Activated T-helper 1 cell treated with anti-CD3 and anti-CD28 coated beads, Interleukin-12 subunit alpha, Interleukin-12 subunit beta, Interleukin-2, Interleukin-4 antibody, amounts not matched to agents 30 ng/mL and 10 ng/mL and 1 ng/mL, durations not matched to agents 14 hours and 24 hours and 36 hours (primary cell): Measurements from ENCODE around the gene DGCR6. TPM values are rescaled to one million over a fixed set of nuclear protein-coding genes. Genes with fewer than 3 reads are reported as not detected.
"Not testable (repeated sequence)": the region's sequence is repeated elsewhere in the genome, so short reads cannot be mapped to it uniquely, and the experiment has no call there.

Source experiments
- DNase-seq: peaks from one replicate; pipeline ENCODE4 v3.0.0; 2021; ENCODE audit warnings: low spot score
- H3K27ac Mint-ChIP-seq: one replicate; pipeline ENCODE4 v1.8.0; 2021; ENCODE audit warnings: mild to moderate bottlenecking, mixed read lengths
- H3K27me3 Mint-ChIP-seq: one replicate; pipeline ENCODE4 v1.8.0; 2022; ENCODE audit warnings: mild to moderate bottlenecking, moderate library complexity, mixed read lengths; ENCODE audit not compliant: insufficient read depth
- H3K36me3 Mint-ChIP-seq: one replicate; pipeline ENCODE4 v1.8.0; 2021; ENCODE audit warnings: low read depth, mixed read lengths
- H3K4me1 Mint-ChIP-seq: one replicate; pipeline ENCODE4 v1.8.0; 2021; ENCODE audit warnings: low read depth, mixed read lengths
- H3K4me3 Mint-ChIP-seq: one replicate; pipeline ENCODE4 v1.8.0; 2021; ENCODE audit warnings: mild to moderate bottlenecking, moderate library complexity, mixed read lengths
- H3K9me3 Mint-ChIP-seq: one replicate; pipeline ENCODE4 v1.8.0; 2021; ENCODE audit warnings: mixed read lengths
- intact Hi-C: fragments of 100-400 bp; cut with micrococcal nuclease; formaldehyde crosslinking; loops from one replicate; pipeline ENCODE4 v1.15.1; 2024
- total RNA-seq: library from RNA; stranded (reverse); gene quantifications from 2 replicates; pipeline ENCODE4 v1.2.3, GENCODE V29; 2022

The DGCR6 gene
- total RNA-seq, 1 donor from 2014 or later = 1.1 TPM

GRCh38 chr22:18959266-18959665 is 53.1 kb downstream of the DGCR6 start:
- H3K36me3 Mint-ChIP-seq, H3K9me3 Mint-ChIP-seq, H3K4me3 Mint-ChIP-seq, H3K4me1 Mint-ChIP-seq, H3K27me3 Mint-ChIP-seq, H3K27ac Mint-ChIP-seq, intact Hi-C loops, DNase-seq: not testable (repeated sequence)

DNA sequence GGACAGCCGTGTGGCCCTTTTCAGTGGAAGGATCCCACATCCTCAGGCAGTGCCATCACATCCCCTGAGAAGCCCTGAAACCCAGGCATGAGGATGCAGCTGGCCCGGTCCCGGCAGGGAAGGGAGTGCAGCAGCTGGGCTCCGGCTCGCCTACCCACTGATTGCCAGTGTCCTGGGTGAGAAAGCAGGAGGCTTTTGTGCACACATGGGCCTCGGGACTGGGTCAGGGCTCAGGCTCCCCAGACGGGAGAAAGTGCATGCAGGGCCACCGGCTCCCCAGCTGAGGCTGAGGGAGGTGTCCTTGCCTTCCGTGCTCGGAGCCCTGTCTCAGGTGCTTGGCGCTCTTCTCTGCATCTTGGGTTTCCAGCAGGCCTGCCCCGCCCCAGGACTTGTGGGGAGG is 53.6 kb downstream of the DGCR6 start:
- H3K4me1 Mint-ChIP-seq, DNase-seq, H3K9me3 Mint-ChIP-seq, H3K4me3 Mint-ChIP-seq, H3K27me3 Mint-ChIP-seq, intact Hi-C loops, H3K27ac Mint-ChIP-seq, H3K36me3 Mint-ChIP-seq: not testable (repeated sequence)

DNA sequence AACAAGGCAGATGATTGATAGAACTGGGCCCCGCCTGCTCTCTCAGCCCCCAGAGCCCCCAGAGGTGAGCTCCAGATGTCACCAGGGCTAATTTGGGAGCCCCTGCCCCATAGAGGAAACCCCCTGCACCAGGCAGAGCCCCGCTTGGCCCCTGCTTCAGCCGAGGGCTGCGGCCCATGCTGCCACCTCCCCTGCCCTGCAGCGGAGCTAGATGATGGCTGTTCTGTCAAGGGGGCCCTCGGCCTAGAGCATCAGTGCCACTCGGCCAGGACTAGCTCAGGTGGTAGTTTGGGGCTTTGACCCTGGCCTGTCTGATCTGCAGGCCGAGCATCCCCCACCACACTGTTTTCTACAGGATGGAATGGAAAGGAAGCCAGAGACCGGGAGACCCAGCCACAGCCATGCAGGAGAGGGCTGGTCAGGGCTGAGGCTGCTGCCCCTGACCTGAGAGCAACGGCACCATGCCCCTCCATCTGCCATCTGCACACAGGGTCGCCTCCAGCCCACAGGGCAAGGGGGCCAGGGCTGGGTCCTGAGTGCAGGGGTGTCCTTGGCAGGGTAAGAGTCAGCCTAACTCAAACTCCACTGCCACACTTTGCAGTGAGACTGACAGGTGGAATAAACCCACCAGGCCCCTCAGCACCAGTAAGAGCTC is 54.2 kb downstream of the DGCR6 start:
- H3K27me3 Mint-ChIP-seq, H3K36me3 Mint-ChIP-seq, H3K9me3 Mint-ChIP-seq, H3K27ac Mint-ChIP-seq, intact Hi-C loops, H3K4me3 Mint-ChIP-seq, H3K4me1 Mint-ChIP-seq, DNase-seq: not testable (repeated sequence)

DNA sequence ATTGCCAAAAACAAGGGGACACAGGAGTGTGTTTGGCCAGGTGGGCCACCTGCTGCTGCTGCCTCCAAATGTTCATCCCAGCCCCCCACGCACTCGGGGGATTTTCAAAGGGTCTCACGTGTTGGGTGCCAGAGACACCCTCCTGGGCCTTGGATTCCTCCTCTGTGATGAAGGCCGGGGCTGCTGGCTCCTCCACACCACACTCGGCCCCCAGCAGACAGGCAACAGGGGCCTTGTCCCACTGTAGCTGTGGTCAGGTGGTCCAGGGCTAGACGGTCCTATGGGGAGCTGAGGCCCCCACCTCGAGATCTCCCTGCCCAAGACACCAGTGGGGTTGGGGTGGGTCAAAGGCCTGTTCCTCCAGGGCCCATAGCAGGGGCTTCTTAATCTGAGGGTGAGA is 55.1 kb downstream of the DGCR6 start:
- H3K27me3 Mint-ChIP-seq, H3K9me3 Mint-ChIP-seq, H3K27ac Mint-ChIP-seq, H3K4me1 Mint-ChIP-seq, H3K36me3 Mint-ChIP-seq, intact Hi-C loops, H3K4me3 Mint-ChIP-seq, DNase-seq: not testable (repeated sequence)

Other genes with a start within 250 kb of the DGCR6 start
- 1.0 and 1.2 TPM in 2 replicates for gene PRODH, start 30.0 kb downstream of the DGCR6 start, total RNA-seq
- 23.2 and 24.1 TPM in 2 replicates for gene DGCR2, start 216.1 kb downstream of the DGCR6 start, total RNA-seq
- gene TSSK2, start 225.0 kb downstream of the DGCR6 start, total RNA-seq = not detected in 2 replicates
- 20.8 and 22.8 TPM in 2 replicates for gene ESS2, start 238.3 kb downstream of the DGCR6 start, total RNA-seq
- gene GSC2, start 244.0 kb downstream of the DGCR6 start, total RNA-seq = 0.26 TPM in 1 of 2 replicates, not detected in the other